Spinal cord (tissue), 10 donors: Measurements from ENCODE around the gene CA6. TPM values are rescaled to one million over a fixed set of nuclear protein-coding genes. Genes with fewer than 3 reads are reported as not detected.

Experiments used
- DNase-seq, 6 donors: peaks; one replicate each; pipeline versions ENCODE4 v3.0.0 to v3.0.0-alpha.2; 2013 to 2015; ENCODE audit warnings: low spot score in 6 of 6, low read depth in 4 of 6
- H3K27ac ChIP-seq: one replicate; pipeline ENCODE4 v1.5.1; 2013; ENCODE audit warnings: low read depth, low read length, control low read depth
- H3K27me3 ChIP-seq: one replicate; pipeline ENCODE4 v1.6.1; 2013; ENCODE audit warnings: low read length; ENCODE audit not compliant: control insufficient read depth, insufficient read depth
- H3K36me3 ChIP-seq: one replicate; pipeline ENCODE4 v1.6.1; 2013; ENCODE audit warnings: low read length; ENCODE audit not compliant: control insufficient read depth, insufficient read depth
- H3K4me1 ChIP-seq: one replicate; pipeline ENCODE4 v1.6.1; 2013; ENCODE audit warnings: low read length; ENCODE audit not compliant: control insufficient read depth, insufficient read depth
- H3K4me3 ChIP-seq: one replicate; pipeline ENCODE4 v1.5.1; 2013; ENCODE audit warnings: low read depth, low read length, control low read depth
- H3K9me3 ChIP-seq: one replicate; pipeline ENCODE4 v1.6.1; 2013; ENCODE audit warnings: low read length; ENCODE audit not compliant: control insufficient read depth, insufficient read depth
- WGBS: methylation state at CpG from one replicate; pipeline ENCODE4 v1.1.5; 2013; ENCODE audit warnings: missing lambda C conversion rate; ENCODE audit not compliant: insufficient coverage; 5-methylcytosine and 5-hydroxymethylcytosine counted together
- polyA plus RNA-seq, 2 donors: library from polyadenylated mRNA; unstranded; fragments of 120-200 nt; gene quantifications; one replicate each; pipeline ENCODE4 v1.2.1, GENCODE V29; 2013; ENCODE audit not compliant: insufficient read length in 2 of 2
- small RNA-seq: library from RNA; depleted of rRNA; stranded (forward); fragments of <200 nt; gene quantifications from one replicate; pipeline ENCODE3, GENCODE V24; 2014; ENCODE audit warnings: low replicate concordance
- total RNA-seq, 2 donors: library from RNA; depleted of rRNA in 1 of 2; stranded (reverse); fragments of 120-200 nt in 1 of 2; fragments of >200 nt in 1 of 2; gene quantifications; one replicate each; pipeline versions ENCODE4 v1.2.3 to v1.2.4, GENCODE V29; 2013 to 2014
- donor health status: healthy.

Gene CA6
- total and polyA plus RNA-seq, 4 donors: 0.30 TPM; not detected in 3

GRCh38 chr1:9022773-9023172 lies 77.1 kb downstream of the CA6 start:
- Histone ChIP-seq H3K4me1 (peaks cover 20% of the 10 kb centered on the region), H3K36me3 (no peaks in the 10 kb centered on the region)

More at GRCh38 chr1:9022773-9023172, 77.1 kb downstream of the CA6 start:
- WGBS: 93% methylated on average over 6 of the region's 10 CpGs
- H3K27ac ChIP-seq: no peak overlapping the region
- no peaks in the 10 kb centered on the region for H3K9me3 ChIP-seq
- DNase-seq: no peak
- no peaks in the 10 kb centered on the region for H3K27me3 ChIP-seq
- no peak overlapping the region for H3K4me3 ChIP-seq

Small RNAs within 50 kb of the gene (small RNA-seq; reads per million reads assigned to genes)
- gene AL139415.2 (not detected), gene RN7SL451P (not detected)

Other genes with a start within 250 kb of the CA6 start
- gene RERE, start 128.2 kb upstream of the CA6 start, total RNA-seq: 100 to 1,000 TPM; 184 to 434 TPM
- gene RERE, start 128.2 kb upstream of the CA6 start, polyA plus RNA-seq: 100 to 1,000 TPM; 116 to 138 TPM
- 100 to 1,000 TPM; 389 to 703 TPM for gene ENO1, start 67.2 kb upstream of the CA6 start, total RNA-seq
- 100 to 1,000 TPM; 516 to 574 TPM for gene ENO1, start 67.2 kb upstream of the CA6 start, polyA plus RNA-seq
- gene SLC2A7, start 80.6 kb downstream of the CA6 start, total RNA-seq: not detected
- not detected for gene SLC2A7, start 80.6 kb downstream of the CA6 start, polyA plus RNA-seq
- 10 to 100 TPM in 1 of 2 donors, 1 to 10 TPM in 1; 5.2 to 12.9 TPM for gene SLC2A5, start 123.8 kb downstream of the CA6 start, total RNA-seq
- gene SLC2A5, start 123.8 kb downstream of the CA6 start, polyA plus RNA-seq: 1 to 10 TPM; 4.9 to 6.2 TPM
- gene GPR157, start 183.2 kb downstream of the CA6 start, total RNA-seq: 1 to 10 TPM; 1.7 to 2.4 TPM
- gene GPR157, start 183.2 kb downstream of the CA6 start, polyA plus RNA-seq: 1 to 10 TPM in 1 of 2 donors, under 1 TPM in 1; 0.44 to 1.4 TPM